Measurements from ENCODE around the gene ANGPTL7.
"Not testable (repeated sequence)": the region's sequence is repeated elsewhere in the genome, so short reads cannot be mapped to it uniquely, and the experiment has no call there.

ANGPTL7 gene

DNA sequence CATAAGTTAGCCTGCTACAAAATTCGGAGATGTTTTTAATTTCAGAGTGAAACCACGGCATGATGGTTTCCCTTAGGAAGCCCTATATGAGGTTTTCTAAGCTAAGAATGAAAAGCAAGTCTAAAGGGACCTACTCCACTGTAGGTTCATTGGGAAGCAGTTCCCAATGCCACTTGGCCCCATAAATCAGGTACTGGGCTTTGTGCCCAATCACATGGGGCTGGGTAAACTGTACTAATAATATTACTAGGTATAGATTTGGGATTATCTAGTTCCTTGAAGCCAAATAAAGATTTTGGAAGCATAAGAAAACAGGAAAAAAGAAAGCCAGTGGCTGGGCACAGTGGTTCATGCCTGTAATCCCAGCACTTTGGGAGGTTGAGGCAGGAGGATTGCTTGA, 19.1 kb upstream of the ANGPTL7 start:
- FAIRE-seq = no peak

DNA sequence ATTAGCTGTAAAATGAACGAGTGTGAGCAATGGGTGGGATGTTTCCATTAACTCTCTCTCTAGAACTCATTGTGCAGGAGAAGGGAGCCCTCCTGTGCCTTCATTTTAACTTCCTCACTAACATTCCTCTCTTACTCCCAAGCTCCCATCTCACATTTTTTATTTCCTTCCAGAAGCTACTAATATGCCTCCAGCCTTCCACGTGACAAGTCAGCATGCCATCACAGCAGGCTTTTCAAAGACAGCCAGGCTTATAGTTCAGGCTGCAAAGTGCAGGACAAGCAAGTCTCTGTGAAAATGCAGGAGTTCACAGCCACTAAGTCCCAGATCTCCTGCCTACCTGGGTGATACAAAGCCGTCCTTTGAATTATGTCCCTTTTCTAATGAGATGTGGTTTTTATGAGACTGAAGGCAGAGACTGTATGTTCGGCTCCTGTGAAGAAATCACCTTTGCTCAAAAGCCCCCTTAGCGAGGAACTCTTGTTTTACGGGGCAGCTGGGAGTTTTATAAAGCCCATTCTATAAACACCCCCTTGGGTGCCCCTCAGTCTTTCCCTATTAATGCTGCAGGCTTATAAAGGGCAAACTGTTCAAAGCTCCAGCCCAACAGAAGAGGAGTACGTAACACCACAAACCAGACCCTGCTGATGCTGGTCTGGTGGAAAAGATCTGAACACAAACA, 14.8 kb upstream of the ANGPTL7 start:
- no peak for FAIRE-seq

DNA sequence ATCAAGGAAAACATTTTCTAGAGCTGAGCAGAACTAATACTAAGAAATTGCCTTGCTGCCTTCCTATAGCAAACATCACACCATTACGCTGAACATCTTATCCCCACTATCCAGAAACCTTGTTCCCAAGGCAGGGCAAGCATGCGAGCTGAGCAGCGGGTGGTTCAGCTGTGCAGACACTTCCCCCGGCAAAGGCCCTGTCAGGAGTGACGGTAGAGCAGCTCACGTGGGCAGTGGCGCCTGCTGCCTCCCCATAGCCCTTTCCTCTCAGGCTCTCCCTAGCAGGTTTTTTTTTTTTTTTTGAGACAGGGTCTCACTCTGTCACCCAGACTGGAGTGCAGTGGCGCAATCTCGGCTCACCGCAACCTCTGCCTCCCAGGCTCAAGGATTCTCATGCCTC, 13.7 kb upstream of the ANGPTL7 start:
- FAIRE-seq = no peak

DNA sequence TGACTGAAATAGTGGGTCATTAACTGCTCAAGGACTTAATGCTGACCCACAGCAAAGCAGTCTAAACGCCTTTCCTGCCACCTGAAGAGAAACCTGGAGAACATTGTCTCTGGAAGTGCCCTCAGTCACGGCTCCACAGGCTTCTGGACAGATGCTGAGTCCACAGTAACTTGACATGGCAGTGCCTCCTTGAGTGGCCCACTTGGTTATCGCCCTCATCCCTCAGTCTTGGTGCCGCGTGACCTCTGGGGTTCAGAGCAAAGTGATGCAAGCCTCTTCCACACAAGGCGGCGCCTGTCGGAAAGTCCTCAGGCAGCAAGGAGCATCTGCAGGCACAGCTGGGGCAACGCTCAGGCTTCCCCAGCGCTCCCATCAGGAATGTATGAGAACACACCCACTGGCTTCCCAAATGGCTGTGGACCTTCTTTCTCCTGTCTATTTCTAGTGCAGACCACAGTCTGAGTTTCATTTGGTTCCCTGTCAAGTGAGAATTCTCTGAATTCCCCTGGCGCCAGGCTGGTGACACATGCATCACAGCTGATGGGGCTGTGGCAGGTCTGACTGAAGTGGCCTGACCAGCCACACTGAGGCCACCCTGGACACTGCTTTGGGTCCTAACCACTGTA, 13.0 kb upstream of the ANGPTL7 start:
- no peak for FAIRE-seq

DNA sequence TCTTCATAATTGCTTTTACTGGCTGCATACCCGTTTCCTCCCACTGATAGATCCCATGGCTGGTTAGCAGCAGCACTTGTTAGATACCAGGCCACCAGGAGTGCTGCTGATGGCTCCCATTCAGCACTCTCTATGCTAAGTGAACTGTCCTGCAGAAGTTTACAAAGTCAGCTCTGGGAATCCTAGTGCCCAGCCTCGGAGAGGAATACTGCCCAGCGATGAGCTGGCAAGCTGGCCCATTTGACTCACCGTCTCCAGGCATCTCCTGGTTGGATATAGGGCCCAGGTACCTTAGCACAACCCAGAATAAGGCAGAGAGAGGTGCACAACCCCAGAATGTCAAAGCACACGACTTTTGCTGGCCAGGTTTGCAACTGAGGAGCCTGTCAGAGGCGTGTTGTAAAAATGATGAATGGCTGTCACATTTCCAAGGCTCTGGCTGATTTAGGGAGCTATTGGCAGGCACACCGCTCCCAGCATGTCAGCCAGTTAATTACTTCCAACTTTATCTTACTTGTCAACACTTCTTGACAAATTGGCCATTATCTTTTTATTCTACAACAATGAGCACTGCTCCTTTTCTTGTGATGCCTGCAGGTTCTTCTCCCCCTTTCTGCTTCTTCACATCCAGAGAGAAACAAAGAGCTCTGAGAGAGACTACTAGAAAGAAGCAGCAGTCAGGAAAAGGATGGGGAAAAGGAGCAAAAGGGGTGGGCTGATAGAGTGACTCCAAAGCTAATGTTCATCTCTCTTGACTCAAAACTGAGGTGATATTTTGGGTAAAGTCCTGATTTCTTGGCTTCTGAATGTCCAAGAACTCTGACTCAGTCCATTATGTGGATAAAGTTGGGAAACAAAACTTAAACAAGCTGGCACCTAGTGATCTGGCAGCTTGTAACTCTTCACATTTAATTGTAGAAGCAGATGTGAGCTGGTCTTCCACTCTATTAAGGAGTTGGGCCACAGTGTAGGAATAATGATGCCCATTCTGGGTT, 10.8 kb upstream of the ANGPTL7 start:
- FAIRE-seq = no peak

DNA sequence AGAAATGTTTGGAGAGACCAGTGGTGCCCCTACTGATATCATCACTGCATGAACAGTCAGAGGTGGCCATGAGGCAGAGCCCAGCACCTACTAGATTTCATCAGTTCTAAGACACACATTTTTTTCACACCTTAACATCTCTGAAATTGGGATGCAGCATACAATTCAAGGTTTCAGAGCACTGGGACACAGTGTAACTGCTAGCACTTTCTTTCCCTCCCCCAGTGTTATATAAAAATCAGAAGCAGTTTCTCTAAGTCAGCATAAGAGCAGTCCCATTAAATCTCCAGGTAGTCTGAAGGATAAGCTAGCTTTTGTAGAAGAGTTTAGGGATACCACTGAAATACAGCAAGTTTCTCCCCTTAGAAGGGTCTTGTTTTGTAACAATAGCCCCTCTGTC, 10.0 kb upstream of the ANGPTL7 start:
- no peak for FAIRE-seq

DNA sequence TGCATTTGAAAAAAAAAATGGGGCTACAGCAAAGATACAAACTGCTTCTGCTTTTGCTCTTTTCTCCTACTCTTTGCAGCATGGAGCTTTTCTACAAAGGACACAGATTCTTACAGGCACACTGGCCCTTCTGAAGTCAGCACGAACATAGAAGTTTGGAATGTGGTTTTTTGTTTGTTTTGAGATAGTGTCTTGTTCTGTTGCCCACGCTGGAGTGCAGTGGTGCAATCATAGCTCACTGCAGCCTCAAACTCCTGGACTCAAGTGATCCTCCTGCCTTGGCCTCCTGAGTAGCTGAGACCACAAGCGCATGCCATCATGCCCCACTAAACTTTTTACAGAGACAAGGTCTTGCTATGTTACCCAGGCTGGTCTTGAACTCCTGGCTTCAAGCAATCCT, 9.4 kb upstream of the ANGPTL7 start:
- FAIRE-seq = not testable (repeated sequence)

DNA sequence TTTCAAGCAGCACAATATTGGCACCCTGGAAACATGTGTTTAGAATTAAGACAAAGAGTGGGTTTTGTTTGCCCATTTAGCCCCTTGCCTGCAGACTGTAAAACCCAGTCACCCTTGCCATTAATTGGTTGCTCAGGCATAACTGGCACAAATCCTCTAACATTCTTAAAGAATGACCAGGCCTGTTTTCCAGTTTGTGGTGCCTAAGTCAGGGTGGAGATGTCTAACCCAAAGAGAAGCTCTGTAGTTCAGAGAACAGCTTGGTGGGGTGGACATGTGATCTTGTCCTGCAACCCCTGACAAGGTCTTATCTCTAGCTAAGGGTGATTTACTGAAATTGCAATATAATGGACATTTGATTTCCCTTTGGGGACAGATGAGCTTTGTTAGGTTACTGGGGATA, 8.8 kb upstream of the ANGPTL7 start:
- FAIRE-seq = no peak

DNA sequence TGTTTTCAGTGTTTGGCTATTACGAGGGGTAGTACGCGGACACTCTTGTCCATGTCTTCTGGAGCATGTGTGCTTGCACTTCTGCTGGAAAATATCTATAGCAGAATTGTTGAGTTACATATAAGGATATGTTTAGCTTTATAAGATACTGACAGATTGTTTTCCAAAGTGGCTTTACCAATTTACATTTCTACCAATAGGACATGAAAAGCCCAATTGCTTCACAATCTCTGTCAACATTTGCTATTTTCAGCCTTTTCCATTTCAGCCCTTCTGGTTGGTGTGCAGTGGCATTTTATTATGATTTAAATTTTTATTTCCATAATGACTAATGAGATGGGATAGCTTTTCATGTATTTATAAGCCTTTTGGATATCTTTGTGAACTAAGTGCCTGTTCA, 6.3 kb upstream of the ANGPTL7 start:
- no peak for FAIRE-seq

DNA sequence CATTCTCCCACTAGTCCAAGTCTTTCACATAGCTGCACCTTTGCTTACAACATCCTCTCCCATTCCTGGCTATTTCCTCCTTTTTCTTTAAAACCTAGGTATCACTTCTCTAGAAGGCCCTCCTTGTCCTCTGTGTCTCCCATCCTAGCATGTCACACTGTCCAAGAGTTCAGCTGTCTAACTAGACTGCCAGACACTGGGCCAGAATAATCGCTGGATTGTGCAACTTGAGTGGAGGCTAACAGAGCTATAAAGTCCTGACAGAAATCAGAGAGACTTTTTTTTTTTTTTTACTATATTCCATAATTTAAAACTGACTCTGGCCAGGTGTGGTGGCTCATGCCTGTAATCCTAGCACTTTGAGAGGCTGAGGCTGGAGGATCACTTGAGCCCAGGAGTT, 4.2 kb upstream of the ANGPTL7 start:
- no peak for FAIRE-seq

DNA sequence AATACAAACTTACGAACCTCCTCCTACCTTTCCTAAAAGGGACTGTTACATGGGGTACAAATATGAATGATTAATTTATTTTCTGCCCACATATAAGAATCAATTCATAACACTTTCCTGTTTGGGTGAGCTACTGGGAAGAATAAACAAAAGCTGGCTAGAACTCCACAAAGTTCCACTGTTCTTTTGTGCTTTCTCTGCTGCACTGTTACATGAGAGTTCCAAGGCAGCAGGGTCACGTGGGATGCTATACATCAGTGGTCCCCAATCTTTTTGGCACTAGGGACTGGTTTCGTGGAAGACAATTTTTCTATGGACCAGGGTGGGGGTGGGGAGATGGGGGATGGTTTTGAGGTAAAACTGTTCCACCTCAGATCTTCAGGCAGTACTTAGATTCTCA, 2.2 kb upstream of the ANGPTL7 start:
- no peak for FAIRE-seq

DNA sequence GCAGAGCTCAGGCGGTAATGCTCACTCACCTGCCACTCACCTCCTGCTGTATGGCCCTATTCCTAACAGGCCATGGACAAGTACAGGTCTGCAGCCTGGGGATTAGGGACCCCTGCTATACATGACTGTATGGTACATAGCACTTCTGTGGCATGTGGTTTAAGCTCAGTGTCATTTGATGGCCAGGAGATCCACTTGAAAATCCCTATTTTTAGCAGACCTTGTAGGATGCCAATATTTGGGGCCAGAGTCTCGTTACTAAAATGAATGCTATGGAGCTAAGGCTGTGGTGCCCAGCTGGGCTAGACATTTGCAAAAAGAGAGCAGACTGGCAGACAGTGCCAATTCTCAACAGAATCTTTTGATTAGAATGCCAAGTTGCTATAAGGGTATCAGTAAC, 1.7 kb upstream of the ANGPTL7 start:
- FAIRE-seq = no peak

DNA sequence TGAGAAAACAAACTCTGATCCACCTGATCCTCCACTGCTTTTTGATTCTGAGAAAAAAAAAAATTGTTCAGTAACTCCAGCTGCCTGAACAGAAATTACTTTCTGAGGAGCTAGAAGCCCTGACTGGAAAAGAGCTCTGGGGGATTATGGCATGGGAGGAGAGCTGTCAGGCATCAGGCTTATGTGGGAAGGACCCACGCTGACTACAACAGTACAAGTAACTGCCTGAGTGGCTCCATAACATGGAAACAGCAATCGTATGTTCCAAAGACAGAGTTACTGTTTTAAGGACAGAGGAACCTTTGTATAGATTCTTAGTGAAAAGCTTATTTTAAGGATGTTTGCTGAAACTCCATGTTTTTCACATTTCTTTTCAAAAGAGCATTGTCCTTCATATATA, 1.2 kb upstream of the ANGPTL7 start:
- FAIRE-seq = no peak

DNA sequence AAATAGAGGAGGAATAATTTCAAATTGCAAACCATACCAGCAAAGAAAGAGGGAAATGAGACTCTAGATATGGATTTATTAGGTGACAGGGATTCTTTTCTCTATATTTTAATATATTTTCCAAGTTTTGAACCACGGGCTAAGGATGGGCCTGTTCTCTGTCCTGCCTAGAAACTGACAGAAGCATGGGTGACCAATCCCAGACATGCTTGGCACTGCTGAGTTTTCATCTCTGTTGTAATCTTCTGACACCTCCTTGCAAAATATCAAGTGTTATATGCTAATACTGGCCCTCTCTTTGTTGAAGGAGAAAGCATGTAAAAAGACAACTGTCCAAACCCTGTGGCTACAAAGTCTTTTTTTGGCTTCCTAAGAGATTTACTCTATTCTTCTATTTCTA, 774 bp upstream of the ANGPTL7 start:
- FAIRE-seq = no peak

DNA sequence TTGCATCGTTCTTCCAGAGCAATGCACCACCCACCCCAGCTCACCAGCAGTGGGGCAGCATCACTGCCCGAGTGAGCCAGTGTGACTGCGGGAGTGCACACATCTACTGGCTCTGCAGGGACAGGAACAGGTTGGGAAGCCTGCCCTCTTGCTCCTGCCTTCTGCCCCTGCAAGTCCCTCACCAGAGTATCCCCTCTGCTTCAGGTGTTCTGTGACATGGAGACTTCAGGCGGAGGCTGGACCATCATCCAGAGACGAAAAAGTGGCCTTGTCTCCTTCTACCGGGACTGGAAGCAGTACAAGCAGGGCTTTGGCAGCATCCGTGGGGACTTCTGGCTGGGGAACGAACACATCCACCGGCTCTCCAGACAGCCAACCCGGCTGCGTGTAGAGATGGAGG, 4.2 kb downstream of the ANGPTL7 start:
- FAIRE-seq = no peak

DNA sequence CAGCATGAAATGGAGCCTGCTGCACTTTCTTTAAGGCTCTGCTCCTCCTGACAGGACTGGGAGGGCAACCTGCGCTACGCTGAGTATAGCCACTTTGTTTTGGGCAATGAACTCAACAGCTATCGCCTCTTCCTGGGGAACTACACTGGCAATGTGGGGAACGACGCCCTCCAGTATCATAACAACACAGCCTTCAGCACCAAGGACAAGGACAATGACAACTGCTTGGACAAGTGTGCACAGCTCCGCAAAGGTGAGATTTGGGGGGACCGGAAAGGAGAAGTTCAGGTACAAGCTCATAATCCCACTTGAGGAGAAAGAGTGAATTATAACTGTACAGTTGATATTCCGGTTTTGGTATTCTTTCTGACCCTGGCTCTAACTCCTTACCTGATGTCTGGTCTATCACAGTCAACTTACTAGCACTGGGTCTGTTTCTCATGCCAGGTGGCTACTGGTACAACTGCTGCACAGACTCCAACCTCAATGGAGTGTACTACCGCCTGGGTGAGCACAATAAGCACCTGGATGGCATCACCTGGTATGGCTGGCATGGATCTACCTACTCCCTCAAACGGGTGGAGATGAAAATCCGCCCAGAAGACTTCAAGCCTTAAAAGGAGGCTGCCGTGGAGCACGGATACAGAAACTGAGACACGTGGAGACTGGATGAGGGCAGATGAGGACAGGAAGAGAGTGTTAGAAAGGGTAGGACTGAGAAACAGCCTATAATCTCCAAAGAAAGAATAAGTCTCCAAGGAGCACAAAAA, 5.4 kb downstream of the ANGPTL7 start:
- FAIRE-seq = no peak

DNA sequence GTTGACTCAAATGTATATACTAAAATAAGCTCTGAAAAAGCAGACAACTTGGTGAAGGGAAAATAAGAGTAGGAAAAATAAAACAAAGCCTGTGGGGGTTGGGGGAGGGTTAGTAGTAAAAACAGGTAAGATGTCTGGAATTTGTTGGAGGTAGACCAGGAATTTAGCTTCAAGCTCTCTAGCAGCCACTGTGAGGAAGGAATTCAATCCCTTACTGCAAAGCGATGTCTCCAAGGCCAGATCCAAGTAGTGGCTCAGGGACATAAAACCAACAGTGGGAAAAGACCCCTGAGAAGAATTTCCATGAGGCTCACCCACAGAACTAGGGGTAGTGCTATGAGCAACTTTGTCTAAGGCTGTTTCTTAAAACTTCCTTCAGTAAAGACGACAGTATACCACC, 7.8 kb downstream of the ANGPTL7 start:
- no peak for FAIRE-seq

DNA sequence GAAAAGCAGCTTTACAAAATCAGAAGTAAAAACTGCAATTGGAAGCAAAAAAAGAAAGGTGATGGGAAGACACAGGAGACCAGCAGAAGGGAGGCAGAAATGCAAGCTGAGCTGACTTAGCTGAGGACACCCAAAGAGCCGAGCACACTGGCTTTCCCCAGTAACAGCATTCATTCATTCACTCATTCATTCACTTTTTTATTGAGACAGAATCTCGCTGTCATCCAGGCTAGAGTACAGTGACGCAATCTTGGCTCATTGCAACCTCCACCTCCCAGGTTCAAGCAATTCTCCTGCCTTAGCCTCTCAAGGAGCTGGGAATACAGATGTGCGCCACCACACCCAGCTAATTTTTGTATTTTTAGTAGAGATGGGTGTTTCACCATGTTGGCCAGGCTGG, 8.2 kb downstream of the ANGPTL7 start:
- FAIRE-seq = no peak

DNA sequence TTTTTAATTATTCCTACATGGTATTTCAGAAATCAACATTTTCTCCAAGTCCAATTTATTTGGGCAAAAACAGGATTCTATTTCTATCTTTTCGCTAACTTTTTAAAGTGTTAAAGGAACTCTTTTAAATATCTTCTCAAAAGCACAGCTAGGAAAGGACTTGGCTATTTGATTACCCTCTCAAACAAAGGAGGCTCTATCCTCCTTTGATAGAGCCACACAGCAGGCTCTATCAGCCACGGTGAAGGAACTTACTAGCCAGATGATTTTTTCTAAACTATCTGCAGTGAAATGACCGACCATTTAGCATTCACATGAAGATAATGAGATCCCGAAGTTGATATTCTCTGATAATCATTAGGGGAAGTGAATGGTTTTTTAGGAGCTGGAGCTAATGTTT, 9.1 kb downstream of the ANGPTL7 start:
- no peak for FAIRE-seq

DNA sequence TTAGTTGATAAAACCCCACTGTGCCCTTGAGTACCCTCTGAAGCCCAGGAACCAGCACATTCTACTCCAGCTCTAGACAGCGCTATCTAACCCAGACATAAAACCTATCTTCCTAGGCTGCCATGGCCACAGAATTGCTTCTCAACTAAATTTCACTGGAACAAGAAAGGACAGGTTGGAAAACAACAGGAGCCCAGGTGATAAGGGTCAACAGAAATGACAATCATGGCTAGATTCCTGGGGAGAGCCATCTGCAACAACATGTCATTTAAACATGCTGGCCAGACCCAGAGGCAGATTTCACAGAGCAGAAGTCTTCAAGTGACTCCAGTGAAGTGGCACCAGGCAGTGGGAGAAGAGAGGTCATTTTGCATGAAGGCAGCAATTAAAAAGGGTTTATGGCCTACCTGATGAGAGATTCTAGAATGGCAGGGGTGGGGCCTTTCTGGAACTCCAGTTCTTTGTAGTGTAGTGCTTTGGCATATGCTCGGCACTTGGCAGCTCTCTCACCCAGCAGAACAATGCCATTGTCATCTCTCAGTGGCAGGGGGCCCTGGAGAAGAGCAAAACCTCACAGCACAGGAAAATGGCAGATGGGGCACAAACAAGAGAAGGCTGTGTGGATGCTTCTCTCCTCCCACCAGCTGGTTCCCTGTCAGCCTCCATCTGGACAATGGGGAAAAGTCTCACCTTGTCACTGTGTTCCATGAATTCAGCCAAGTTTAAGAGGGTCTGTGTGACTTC, 9.9 kb downstream of the ANGPTL7 start:
- no peak for FAIRE-seq

DNA sequence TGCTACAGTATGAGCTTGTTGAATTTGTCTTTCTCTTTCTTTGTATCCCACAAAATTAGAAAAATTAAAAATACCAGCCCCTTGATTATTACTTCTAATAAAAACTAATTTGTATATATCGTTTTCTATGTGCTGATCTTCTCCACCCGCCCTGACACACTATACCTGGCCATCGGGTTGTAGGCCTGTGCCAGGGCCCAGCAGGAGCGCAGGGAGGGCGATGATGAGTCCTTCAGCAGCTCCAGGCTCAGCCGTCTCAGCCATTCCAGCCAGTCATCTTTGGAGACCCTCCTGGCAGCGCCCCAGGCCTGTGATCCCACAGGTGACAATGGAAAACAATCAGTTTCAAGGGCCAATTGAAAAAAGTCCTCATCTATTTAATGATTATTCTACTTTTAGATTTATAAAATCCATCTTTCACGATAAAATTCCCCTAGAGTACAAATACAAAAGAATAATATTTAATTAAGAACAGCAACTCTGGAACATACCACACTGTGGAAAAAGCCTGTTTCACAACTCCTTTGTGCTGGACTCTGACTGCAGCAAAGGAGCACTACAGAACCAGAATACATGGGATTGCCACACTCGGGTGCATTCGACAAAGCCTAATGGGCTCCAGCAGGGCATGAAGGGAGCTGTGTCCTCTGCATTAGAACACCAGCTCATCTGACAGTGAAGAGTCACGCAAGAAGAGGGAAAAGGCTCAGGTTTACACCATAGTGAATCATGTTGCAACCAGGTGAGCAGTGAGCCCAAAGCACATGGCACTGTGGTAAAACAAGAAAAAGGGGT, 15.4 kb downstream of the ANGPTL7 start:
- FAIRE-seq = no peak
